HCT116 (cell line): ENCODE results near the gene ALKBH1. TPM values are rescaled to one million over a fixed set of nuclear protein-coding genes. Genes with fewer than 3 reads are reported as not detected.

Experiments used
- ATAC-seq: fragments of 200-7000 bp; cut with Tn5 transposase; 2 replicates; pipeline ENCODE4 v1.9.1; 2020; ENCODE audit warnings: mild to moderate bottlenecking, moderate library complexity
- BruUV-seq: library from RNA; stranded (reverse); fragments of 400-500 nt; replicated peaks from 2 replicates; lab custom pipeline; 2021; lab: Mats Ljungman, UMichigan
- CTCF ChIA-PET: fragments of 300-600 bp; sonication (Branson Sonifier 250); formaldehyde crosslinking; loops from one replicate; lab custom pipeline; 2021; ENCODE audit warnings: antibody characterized with exemption; lab: Charles Lee
- POLR2A ChIA-PET: fragments of 300-600, 350-600 bp; sonication (Branson Sonifier 250); formaldehyde crosslinking; loops from one replicate; lab custom pipeline; 2021; ENCODE audit warnings: antibody characterized with exemption; lab: Charles Lee
- RAD21 ChIA-PET, 2 experiments: fragments of 300-600 bp; sonication (Branson Sonifier 250); formaldehyde crosslinking; loops; one replicate each; lab custom pipeline; 2023; ENCODE audit warnings: low total read pairs in 2 of 2; ENCODE audit not compliant: uncharacterized antibody in 2 of 2, unreplicated experiment in 2 of 2, low non-redundant PET in 1 of 2; lab: Charles Lee
- DNase-seq: peaks from one replicate; pipeline ENCODE4 v3.0.0-alpha.2; 2010; ENCODE audit warnings: low read depth, low spot score
- H2AFZ ChIP-seq: fragments of 200-600 bp; shearing (Covaris generic), sonication (generic); 2 replicates; pipeline ENCODE4 v1.6.1; 2017; ENCODE audit warnings: low read depth, mixed run types, mixed read lengths, antibody characterized with exemption, low read length; ENCODE audit not compliant: poor library complexity, severe bottlenecking
- H3K27ac ChIP-seq: 2 replicates; pipeline ENCODE4 v1.5.1; 2012; ENCODE audit warnings: low read depth, low read length
- H3K27me3 ChIP-seq: fragments of 200-600 bp; sonication (generic); 2 replicates; pipeline ENCODE4 v1.6.1; 2016; ENCODE audit warnings: mixed run types, low read length, mixed read lengths; ENCODE audit not compliant: insufficient read depth
- H3K36me3 ChIP-seq, 2 experiments: fragments of 200-500 bp in 1 of 2; fragments of 200-600 bp in 1 of 2; sonication (Bioruptor generic) in 1 of 2; sonication (generic) in 1 of 2; 2 replicates each; pipeline versions ENCODE4 v1.5.1 to v1.6.1; 2014 to 2016; ENCODE audit warnings: low read length in 2 of 2, inconsistent platforms in 1 of 2, mixed read lengths in 1 of 2, mixed run types in 1 of 2; ENCODE audit not compliant: insufficient read depth in 2 of 2, control insufficient read depth in 1 of 2
- H3K4me1 ChIP-seq, 2 experiments: fragments of 200-600 bp in 1 of 2; sonication (generic) in 1 of 2; 2 replicates each; pipeline versions ENCODE4 v1.5.1 to v1.6.1; 2012 to 2017; ENCODE audit warnings: low read length in 2 of 2, inconsistent platforms in 1 of 2, mild to moderate bottlenecking in 1 of 2, mixed read lengths in 1 of 2, mixed run types in 1 of 2, moderate library complexity in 1 of 2; ENCODE audit not compliant: insufficient read depth in 2 of 2, control insufficient read depth in 1 of 2
- H3K4me2 ChIP-seq: fragments of 200-600 bp; sonication (generic); 2 replicates; pipeline ENCODE4 v1.6.1; 2017; ENCODE audit warnings: mixed run types, low read length, mixed read lengths
- H3K4me3 ChIP-seq, 2 experiments: fragments of 200-600 bp in 1 of 2; sonication (generic) in 1 of 2; replicated peaks in 1 of 2; 2 replicates each; pipeline ENCODE4 v1.5.1; 2011 to 2016; ENCODE audit warnings: low read length in 2 of 2, control low read depth in 1 of 2, low read depth in 1 of 2, mild to moderate bottlenecking in 1 of 2, mixed read lengths in 1 of 2, mixed run types in 1 of 2
- H3K79me2 ChIP-seq: fragments of 200-600 bp; sonication (generic); 2 replicates; pipeline ENCODE4 v1.6.1; 2017; ENCODE audit warnings: mild to moderate bottlenecking, mixed run types, low read length, moderate library complexity, mixed read lengths; ENCODE audit not compliant: insufficient read depth
- H3K9ac ChIP-seq: fragments of 200-600 bp; sonication (generic); 2 replicates; pipeline ENCODE4 v1.6.1; 2016; ENCODE audit warnings: low read length, mixed read lengths
- H3K9me2 ChIP-seq: fragments of 200-600 bp; sonication (generic), shearing (Covaris generic); 2 replicates; pipeline ENCODE4 v1.6.1; 2017; ENCODE audit warnings: mixed run types, mild to moderate bottlenecking, moderate library complexity; ENCODE audit not compliant: insufficient read depth
- H3K9me3 ChIP-seq, 2 experiments: fragments of 200-500 bp in 1 of 2; fragments of 200-600 bp in 1 of 2; sonication (Bioruptor generic) in 1 of 2; sonication (generic) in 1 of 2; 2 replicates each; pipeline ENCODE4 v1.6.1; 2014 to 2017; ENCODE audit warnings: low read length in 2 of 2, mixed read lengths in 2 of 2, inconsistent platforms in 1 of 2, low read depth in 1 of 2, mild to moderate bottlenecking in 1 of 2, mixed run types in 1 of 2, moderate library complexity in 1 of 2; ENCODE audit not compliant: control insufficient read depth in 1 of 2, insufficient read depth in 1 of 2
- H4K20me1 ChIP-seq: fragments of 200-600 bp; sonication (generic), shearing (Covaris generic); 2 replicates; pipeline ENCODE4 v1.6.1; 2017; ENCODE audit warnings: mixed run types, mild to moderate bottlenecking, moderate library complexity; ENCODE audit not compliant: insufficient read depth
- CBX3 ChIP-seq: IDR thresholded peaks from 2 replicates; pipeline ENCODE4 v1.6.1; 2012; ENCODE audit warnings: low read depth
- CTCF ChIP-seq, 3 experiments: fragments of 200-600 bp in 1 of 3; sonication (generic) in 1 of 3; IDR thresholded peaks in 2 of 3; conservative IDR thresholded peaks in 1 of 3; 2 replicates each; pipeline ENCODE4 v1.5.1; 2012 to 2017; ENCODE audit warnings: low read depth in 2 of 3, low read length in 2 of 3, antibody characterized with exemption in 1 of 3, borderline replicate concordance in 1 of 3, control low read depth in 1 of 3, mild to moderate bottlenecking in 1 of 3, mixed read lengths in 1 of 3, mixed run types in 1 of 3, moderate library complexity in 1 of 3; ENCODE audit not compliant: insufficient read depth in 1 of 3
- ELF1 ChIP-seq: IDR thresholded peaks from 2 replicates; pipeline ENCODE4 v1.6.1; 2012; ENCODE audit warnings: low read depth, borderline replicate concordance
- JUND ChIP-seq: IDR thresholded peaks from 2 replicates; pipeline ENCODE4 v1.6.1; 2012
- POLR2A ChIP-seq: IDR thresholded peaks from 2 replicates; pipeline ENCODE4 v1.7.0; 2011; ENCODE audit warnings: borderline replicate concordance; ENCODE audit not compliant: insufficient read depth, insufficient read length; ENCODE audit errors: extremely low read depth
- SIN3A ChIP-seq: IDR thresholded peaks from 2 replicates; pipeline ENCODE4 v1.6.1; 2012; ENCODE audit warnings: low read depth
- YY1 ChIP-seq: IDR thresholded peaks from 2 replicates; pipeline ENCODE4 v1.6.1; 2011; ENCODE audit warnings: low read length, low read depth, moderate library complexity, mild to moderate bottlenecking; ENCODE audit not compliant: insufficient replicate concordance; ENCODE audit errors: extremely low read depth
- ZNF274 ChIP-seq: fragments of 200-500 bp; sonication (Bioruptor generic); IDR thresholded peaks from 2 replicates; pipeline ENCODE4 v1.6.1; 2014; ENCODE audit warnings: mild to moderate bottlenecking, low read depth, low read length, inconsistent platforms
- intact Hi-C: fragments of 100-400 bp; cut with micrococcal nuclease; formaldehyde crosslinking; loops from 2 replicates; pipeline ENCODE4 v1.10.0; 2022
- total RNA-seq: library from RNA; stranded (reverse); gene quantifications from one replicate; pipeline ENCODE4 v1.2.1, GENCODE V29; 2021; ENCODE audit not compliant: unreplicated experiment
- TF ChIP-seq, protein P1 (sequence below): IDR thresholded peaks from 2 replicates; pipeline ENCODE4 v1.6.1; 2011; ENCODE audit warnings: mild to moderate bottlenecking, low read length, moderate library complexity; ENCODE audit not compliant: insufficient replicate concordance; ENCODE audit errors: extremely low read depth

ALKBH1 gene
- total RNA-seq, 1 experiment from 2014 or later: 14.4 TPM

GRCh38 chr14:77623201-77623600 lies 84.6 kb downstream of the ALKBH1 start:
- H3K9me3 ChIP-seq: no peaks in the 10 kb centered on the region
- DNase-seq (no peak), ATAC-seq (peak; percentile 30; the same call in 1 of the 2 replicates)
- no peaks in the 10 kb centered on the region for H4K20me1 ChIP-seq
- no peak overlapping the region for H2AFZ ChIP-seq
- H3K9ac ChIP-seq: no peak overlapping the region
- no peaks in the 10 kb centered on the region for H3K27me3 ChIP-seq
- BruUV-seq: no TSS peak
- RAD21 ChIA-PET: no interaction called here
- no peaks in the 10 kb centered on the region for H3K79me2 ChIP-seq
- no peak overlapping the region for H3K4me2 ChIP-seq
- TF ChIP-seq CBX3: no peak
- TF ChIP-seq, protein P1, sequence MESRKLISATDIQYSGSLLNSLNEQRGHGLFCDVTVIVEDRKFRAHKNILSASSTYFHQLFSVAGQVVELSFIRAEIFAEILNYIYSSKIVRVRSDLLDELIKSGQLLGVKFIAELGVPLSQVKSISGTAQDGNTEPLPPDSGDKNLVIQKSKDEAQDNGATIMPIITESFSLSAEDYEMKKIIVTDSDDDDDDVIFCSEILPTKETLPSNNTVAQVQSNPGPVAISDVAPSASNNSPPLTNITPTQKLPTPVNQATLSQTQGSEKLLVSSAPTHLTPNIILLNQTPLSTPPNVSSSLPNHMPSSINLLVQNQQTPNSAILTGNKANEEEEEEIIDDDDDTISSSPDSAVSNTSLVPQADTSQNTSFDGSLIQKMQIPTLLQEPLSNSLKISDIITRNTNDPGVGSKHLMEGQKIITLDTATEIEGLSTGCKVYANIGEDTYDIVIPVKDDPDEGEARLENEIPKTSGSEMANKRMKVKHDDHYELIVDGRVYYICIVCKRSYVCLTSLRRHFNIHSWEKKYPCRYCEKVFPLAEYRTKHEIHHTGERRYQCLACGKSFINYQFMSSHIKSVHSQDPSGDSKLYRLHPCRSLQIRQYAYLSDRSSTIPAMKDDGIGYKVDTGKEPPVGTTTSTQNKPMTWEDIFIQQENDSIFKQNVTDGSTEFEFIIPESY: no peak
- no peak for TF ChIP-seq YY1
- no peak for TF ChIP-seq POLR2A
- no peak for TF ChIP-seq JUND
- no peak for TF ChIP-seq ELF1
- no peak for TF ChIP-seq CTCF (IDR thresholded peaks at IDR 0.05 in 2 of 3, conservative IDR thresholded peaks at IDR 0.05 in 1 of 3; ENCODE audit: borderline replicate concordance in 1 of 3, insufficient read depth in 1 of 3, low read depth in 2 of 3, low read length in 2 of 3)
- no peak for TF ChIP-seq SIN3A
- no peak for TF ChIP-seq ZNF274
- TF ChIP-seq, all 23 proteins: peak for 0
- ChIA-PET POLR2A (no interaction called here), CTCF (no interaction called here)
- Histone ChIP-seq H3K9me2 (no peaks in the 10 kb centered on the region), H3K4me3 (no peak overlapping the region), H3K4me1 (peaks cover 0 to 6% of the 10 kb centered on the region in 2 experiments; a peak in 1 of 4 replicates), H3K27ac (no peak overlapping the region), H3K36me3 (no peaks in the 10 kb centered on the region)
- intact Hi-C loops: no loop called here

Other genes starting within 250 kb of the ALKBH1 start
- 222 TPM for gene AHSA1, start 249.9 kb downstream of the ALKBH1 start, total RNA-seq
- gene ISM2, start 209.2 kb downstream of the ALKBH1 start, total RNA-seq: not detected
- 44.7 TPM for gene SPTLC2, start 91.4 kb downstream of the ALKBH1 start, total RNA-seq
- 242 TPM for gene SLIRP, start 80 bp upstream of the ALKBH1 start, total RNA-seq
- 102 TPM for gene SNW1, start 53.1 kb upstream of the ALKBH1 start, total RNA-seq
- gene ADCK1, start 92.1 kb upstream of the ALKBH1 start, total RNA-seq: 6.0 TPM